Activated CD4-positive, alpha-beta memory T cell treated with anti-CD3 and anti-CD28 coated beads, Interleukin-2, amount 10 ng/mL, durations not matched to agents 7 days and 5 days (primary cell): Measurements from ENCODE around the gene CROCC2. TPM values are rescaled to one million over a fixed set of nuclear protein-coding genes. Genes with fewer than 3 reads are reported as not detected.

ENCODE experiments used
- CTCF ChIA-PET: fragments of 350-600 bp; sonication (Branson Sonifier 250); formaldehyde crosslinking; loops from one replicate; lab custom pipeline; 2021; ENCODE audit warnings: antibody characterized with exemption, inconsistent platforms; lab: Charles Lee
- POLR2A ChIA-PET: fragments of 350-600 bp; sonication (Branson Sonifier 250); formaldehyde crosslinking; loops from one replicate; lab custom pipeline; 2021; ENCODE audit warnings: antibody characterized with exemption; lab: Charles Lee
- DNase-seq: peaks from one replicate; pipeline ENCODE4 v3.0.0-alpha.2; 2020
- H3K27ac Mint-ChIP-seq: one replicate; pipeline ENCODE4 v1.8.0; 2021; ENCODE audit warnings: mild to moderate bottlenecking, mixed read lengths
- H3K27me3 Mint-ChIP-seq: one replicate; pipeline ENCODE4 v1.8.0; 2021; ENCODE audit warnings: mixed read lengths
- H3K36me3 Mint-ChIP-seq: one replicate; pipeline ENCODE4 v1.8.0; 2021; ENCODE audit warnings: low read depth, mixed read lengths
- H3K4me1 Mint-ChIP-seq: one replicate; pipeline ENCODE4 v1.8.0; 2021; ENCODE audit warnings: mixed read lengths
- H3K4me3 Mint-ChIP-seq: one replicate; pipeline ENCODE4 v1.8.0; 2021; ENCODE audit warnings: mild to moderate bottlenecking, mixed read lengths
- H3K9me3 Mint-ChIP-seq: one replicate; pipeline ENCODE4 v1.8.0; 2021; ENCODE audit warnings: mixed read lengths
- total RNA-seq, 2 experiments: library from RNA; stranded (reverse); gene quantifications; one replicate each; pipeline ENCODE4 v1.2.3, GENCODE V29; 2021

CROCC2 gene
- total RNA-seq, 2 experiments from 2014 or later, result not detected

GRCh38 chr2:240891492-240892340, 14.4 kb upstream of the CROCC2 start:
- no peak for DNase-seq
- Mint-ChIP-seq H3K4me1 (no peaks in the 10 kb centered on the region), H3K27ac (no peak overlapping the region), H3K4me3 (no peak overlapping the region), H3K27me3 (no peaks in the 10 kb centered on the region), H3K9me3 (no peaks in the 10 kb centered on the region), H3K36me3 (no peaks in the 10 kb centered on the region)
- ChIA-PET CTCF (no interaction called here), POLR2A (no interaction called here)

GRCh38 chr2:240892356-240892755, 13.8 kb upstream of the CROCC2 start:
- Mint-ChIP-seq H3K9me3 (no peaks in the 10 kb centered on the region), H3K4me3 (no peak overlapping the region), H3K4me1 (no peaks in the 10 kb centered on the region), H3K27ac (no peak overlapping the region), H3K27me3 (no peaks in the 10 kb centered on the region), H3K36me3 (no peaks in the 10 kb centered on the region)
- DNase-seq, result no peak
- ChIA-PET POLR2A (no interaction called here), CTCF (no interaction called here)

GRCh38 chr2:240892925-240893324, 13.2 kb upstream of the CROCC2 start:
- H3K27me3 Mint-ChIP-seq, result no peaks in the 10 kb centered on the region
- H3K4me1 Mint-ChIP-seq, result no peaks in the 10 kb centered on the region
- H3K27ac Mint-ChIP-seq, result no peak overlapping the region
- ChIA-PET POLR2A (no interaction called here), CTCF (no interaction called here)
- H3K9me3 Mint-ChIP-seq, result no peaks in the 10 kb centered on the region
- no peak for DNase-seq
- H3K36me3 Mint-ChIP-seq, result no peaks in the 10 kb centered on the region
- H3K4me3 Mint-ChIP-seq, result no peak overlapping the region

- Mint-ChIP-seq H3K36me3 (no peaks in the 10 kb centered on the region), H3K27ac (no peak overlapping the region), H3K27me3 (no peaks in the 10 kb centered on the region), H3K9me3 (no peaks in the 10 kb centered on the region), H3K4me1 (no peaks in the 10 kb centered on the region), H3K4me3 (no peak overlapping the region)
- ChIA-PET POLR2A (no interaction called here), CTCF (no interaction called here)
- DNase-seq, result no peak
Measured at GRCh38 chr2:240893363-240893844, 12.7 kb upstream of the CROCC2 start.

GRCh38 chr2:240894006-240894405, 12.1 kb upstream of the CROCC2 start:
- DNase-seq, result no peak
- H3K9me3 Mint-ChIP-seq, result no peaks in the 10 kb centered on the region
- no peaks in the 10 kb centered on the region for H3K36me3 Mint-ChIP-seq
- H3K4me1 Mint-ChIP-seq, result no peaks in the 10 kb centered on the region
- no peak overlapping the region for H3K4me3 Mint-ChIP-seq
- CTCF ChIA-PET, result no interaction called here
- no peaks in the 10 kb centered on the region for H3K27me3 Mint-ChIP-seq
- no peak overlapping the region for H3K27ac Mint-ChIP-seq
- POLR2A ChIA-PET, result no interaction called here

GRCh38 chr2:240894836-240895558, 11.1 kb upstream of the CROCC2 start:
- POLR2A ChIA-PET, result no interaction called here
- CTCF ChIA-PET, result no interaction called here
- no peak overlapping the region for H3K4me3 Mint-ChIP-seq
- no peak overlapping the region for H3K27ac Mint-ChIP-seq
- DNase-seq, result no peak
- no peaks in the 10 kb centered on the region for H3K36me3 Mint-ChIP-seq
- no peaks in the 10 kb centered on the region for H3K4me1 Mint-ChIP-seq
- no peaks in the 10 kb centered on the region for H3K9me3 Mint-ChIP-seq
- no peaks in the 10 kb centered on the region for H3K27me3 Mint-ChIP-seq

- DNase-seq, result no peak
- ChIA-PET POLR2A (no interaction called here), CTCF (no interaction called here)
- Mint-ChIP-seq H3K36me3 (no peaks in the 10 kb centered on the region), H3K27ac (no peak within 1 kb of the TSS), H3K9me3 (no peaks in the 10 kb centered on the region), H3K27me3 (no peaks in the 10 kb centered on the region), H3K4me1 (no peaks in the 10 kb centered on the region), H3K4me3 (no peak within 1 kb of the TSS)
Measured at GRCh38 chr2:240895656-240896388, 10.3 kb upstream of the CROCC2 start, which contains the start of gene MAB21L4. TSS of gene MAB21L4 (minus strand) at chr2:240896156. CDS start at chr2:240895997, 159 bp downstream.

GRCh38 chr2:240896394-240896793, 9.7 kb upstream of the CROCC2 start:
- CTCF ChIA-PET, result no interaction called here
- Mint-ChIP-seq H3K9me3 (no peaks in the 10 kb centered on the region), H3K27me3 (no peaks in the 10 kb centered on the region), H3K4me3 (no peak overlapping the region), H3K36me3 (no peaks in the 10 kb centered on the region), H3K4me1 (no peaks in the 10 kb centered on the region), H3K27ac (no peak overlapping the region)
- DNase-seq, result no peak
- POLR2A ChIA-PET, result no interaction called here

GRCh38 chr2:240896871-240897692, 9.1 kb upstream of the CROCC2 start:
- no peak overlapping the region for H3K4me3 Mint-ChIP-seq
- no peaks in the 10 kb centered on the region for H3K4me1 Mint-ChIP-seq
- ChIA-PET POLR2A (no interaction called here), CTCF (no interaction called here)
- no peak for DNase-seq
- no peaks in the 10 kb centered on the region for H3K36me3 Mint-ChIP-seq
- H3K9me3 Mint-ChIP-seq, result no peaks in the 10 kb centered on the region
- no peaks in the 10 kb centered on the region for H3K27me3 Mint-ChIP-seq
- H3K27ac Mint-ChIP-seq, result no peak overlapping the region

- Mint-ChIP-seq H3K4me1 (no peaks in the 10 kb centered on the region), H3K9me3 (no peaks in the 10 kb centered on the region), H3K27me3 (no peaks in the 10 kb centered on the region), H3K4me3 (no peak overlapping the region), H3K36me3 (no peaks in the 10 kb centered on the region), H3K27ac (no peak overlapping the region)
- ChIA-PET POLR2A (no interaction called here), CTCF (interaction anchor here (0.6 kb wide), 1 partner anchor 73 kb away, joined by 3 read pairs; no protein-coding TSS in a partner anchor)
- no peak for DNase-seq
Measured at GRCh38 chr2:240898108-240898730, 7.9 kb upstream of the CROCC2 start.

- no peak overlapping the region for H3K4me3 Mint-ChIP-seq
- no peaks in the 10 kb centered on the region for H3K36me3 Mint-ChIP-seq
- no peaks in the 10 kb centered on the region for H3K9me3 Mint-ChIP-seq
- H3K4me1 Mint-ChIP-seq, result no peaks in the 10 kb centered on the region
- no peak overlapping the region for H3K27ac Mint-ChIP-seq
- DNase-seq, result no peak
- CTCF ChIA-PET, result no interaction called here
- POLR2A ChIA-PET, result no interaction called here
- no peaks in the 10 kb centered on the region for H3K27me3 Mint-ChIP-seq
Measured at GRCh38 chr2:240898731-240899467, 7.2 kb upstream of the CROCC2 start.

GRCh38 chr2:240899468-240899865, 6.7 kb upstream of the CROCC2 start:
- H3K27me3 Mint-ChIP-seq, result no peaks in the 10 kb centered on the region

More at GRCh38 chr2:240899468-240899865, 6.7 kb upstream of the CROCC2 start:
- Mint-ChIP-seq H3K9me3 (no peaks in the 10 kb centered on the region), H3K36me3 (no peaks in the 10 kb centered on the region), H3K4me1 (no peaks in the 10 kb centered on the region), H3K27ac (no peak overlapping the region), H3K4me3 (no peak overlapping the region)
- ChIA-PET POLR2A (no interaction called here), CTCF (no interaction called here)
- DNase-seq, result no peak
